ENCODE measurements around the gene CEP120.
"Not testable (repeated sequence)": the region's sequence is repeated elsewhere in the genome, so short reads cannot be mapped to it uniquely, and the experiment has no call there.

The CEP120 gene
- long read RNA-seq, partial matches to known transcripts, result 3 of 7 reads
- long read RNA-seq, other reads (novel, unspliced or antisense), result 4 of 7 reads

DNA sequence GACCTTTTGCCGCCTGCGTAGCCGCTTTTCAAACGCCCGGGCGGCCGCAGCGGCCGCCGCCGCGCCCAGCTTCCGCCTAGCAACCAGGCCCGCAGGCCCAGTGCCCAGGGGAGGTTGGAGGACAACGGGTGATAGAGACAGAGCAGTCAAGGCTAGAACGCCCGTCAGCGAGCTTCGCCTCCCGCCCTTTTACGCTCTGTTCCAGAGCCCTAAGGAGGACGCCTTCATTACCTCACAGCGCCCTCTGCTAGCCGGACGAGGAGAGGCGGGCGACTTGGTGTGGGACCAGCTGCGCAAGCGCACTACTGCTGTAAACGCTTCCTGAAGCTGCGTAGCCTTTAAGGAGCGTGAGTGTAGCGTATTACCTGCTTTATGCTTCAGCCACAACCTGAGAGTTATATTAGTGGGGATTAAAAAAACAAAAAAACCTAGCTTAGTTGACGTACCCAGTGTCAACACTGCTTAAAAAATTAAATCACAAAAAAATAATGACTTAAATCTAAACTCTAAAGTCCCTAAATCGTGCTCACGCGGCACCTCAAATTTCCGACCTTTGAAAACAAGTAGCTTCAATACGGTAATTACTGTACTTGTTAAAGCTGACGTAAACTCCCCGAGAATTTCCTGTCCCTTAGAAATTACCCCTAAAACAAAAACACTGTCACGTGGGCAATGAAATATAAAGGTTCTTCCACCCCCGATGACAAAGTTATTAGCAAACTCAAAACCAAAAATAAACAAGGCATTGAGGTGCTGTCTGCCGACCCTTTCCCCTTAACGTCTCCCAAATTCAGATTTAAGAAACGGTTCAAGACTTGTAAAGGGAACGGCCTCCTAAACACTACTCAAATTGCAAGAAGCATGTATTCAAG lies at the start of gene CEP120:
TSS of gene CEP120 (minus strand) at position 126 of the 872 bp plus-strand sequence. CDS start 405 bp downstream, outside the sequence.
- H3K27ac ChIP-seq (replicated peaks), result peak within 1 kb of the TSS; percentile 91
- TF ChIP-seq, protein P1, sequence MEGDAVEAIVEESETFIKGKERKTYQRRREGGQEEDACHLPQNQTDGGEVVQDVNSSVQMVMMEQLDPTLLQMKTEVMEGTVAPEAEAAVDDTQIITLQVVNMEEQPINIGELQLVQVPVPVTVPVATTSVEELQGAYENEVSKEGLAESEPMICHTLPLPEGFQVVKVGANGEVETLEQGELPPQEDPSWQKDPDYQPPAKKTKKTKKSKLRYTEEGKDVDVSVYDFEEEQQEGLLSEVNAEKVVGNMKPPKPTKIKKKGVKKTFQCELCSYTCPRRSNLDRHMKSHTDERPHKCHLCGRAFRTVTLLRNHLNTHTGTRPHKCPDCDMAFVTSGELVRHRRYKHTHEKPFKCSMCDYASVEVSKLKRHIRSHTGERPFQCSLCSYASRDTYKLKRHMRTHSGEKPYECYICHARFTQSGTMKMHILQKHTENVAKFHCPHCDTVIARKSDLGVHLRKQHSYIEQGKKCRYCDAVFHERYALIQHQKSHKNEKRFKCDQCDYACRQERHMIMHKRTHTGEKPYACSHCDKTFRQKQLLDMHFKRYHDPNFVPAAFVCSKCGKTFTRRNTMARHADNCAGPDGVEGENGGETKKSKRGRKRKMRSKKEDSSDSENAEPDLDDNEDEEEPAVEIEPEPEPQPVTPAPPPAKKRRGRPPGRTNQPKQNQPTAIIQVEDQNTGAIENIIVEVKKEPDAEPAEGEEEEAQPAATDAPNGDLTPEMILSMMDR (IDR thresholded peaks at IDR 0.05; ENCODE audit: insufficient read depth, low read length), result peak; percentile 61
- TF ChIP-seq, protein P2, sequence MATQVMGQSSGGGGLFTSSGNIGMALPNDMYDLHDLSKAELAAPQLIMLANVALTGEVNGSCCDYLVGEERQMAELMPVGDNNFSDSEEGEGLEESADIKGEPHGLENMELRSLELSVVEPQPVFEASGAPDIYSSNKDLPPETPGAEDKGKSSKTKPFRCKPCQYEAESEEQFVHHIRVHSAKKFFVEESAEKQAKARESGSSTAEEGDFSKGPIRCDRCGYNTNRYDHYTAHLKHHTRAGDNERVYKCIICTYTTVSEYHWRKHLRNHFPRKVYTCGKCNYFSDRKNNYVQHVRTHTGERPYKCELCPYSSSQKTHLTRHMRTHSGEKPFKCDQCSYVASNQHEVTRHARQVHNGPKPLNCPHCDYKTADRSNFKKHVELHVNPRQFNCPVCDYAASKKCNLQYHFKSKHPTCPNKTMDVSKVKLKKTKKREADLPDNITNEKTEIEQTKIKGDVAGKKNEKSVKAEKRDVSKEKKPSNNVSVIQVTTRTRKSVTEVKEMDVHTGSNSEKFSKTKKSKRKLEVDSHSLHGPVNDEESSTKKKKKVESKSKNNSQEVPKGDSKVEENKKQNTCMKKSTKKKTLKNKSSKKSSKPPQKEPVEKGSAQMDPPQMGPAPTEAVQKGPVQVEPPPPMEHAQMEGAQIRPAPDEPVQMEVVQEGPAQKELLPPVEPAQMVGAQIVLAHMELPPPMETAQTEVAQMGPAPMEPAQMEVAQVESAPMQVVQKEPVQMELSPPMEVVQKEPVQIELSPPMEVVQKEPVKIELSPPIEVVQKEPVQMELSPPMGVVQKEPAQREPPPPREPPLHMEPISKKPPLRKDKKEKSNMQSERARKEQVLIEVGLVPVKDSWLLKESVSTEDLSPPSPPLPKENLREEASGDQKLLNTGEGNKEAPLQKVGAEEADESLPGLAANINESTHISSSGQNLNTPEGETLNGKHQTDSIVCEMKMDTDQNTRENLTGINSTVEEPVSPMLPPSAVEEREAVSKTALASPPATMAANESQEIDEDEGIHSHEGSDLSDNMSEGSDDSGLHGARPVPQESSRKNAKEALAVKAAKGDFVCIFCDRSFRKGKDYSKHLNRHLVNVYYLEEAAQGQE (IDR thresholded peaks at IDR 0.05; ENCODE audit: insufficient replicate concordance, low read depth), result no peak
- TF ChIP-seq POLR2AphosphoS5 (IDR thresholded peaks at IDR 0.05; ENCODE audit: low read depth), result peak; percentile 25; the same call in 1 of the 2 replicates
- DNase-seq (ENCODE audit: low read depth in 1 of 2, low spot score in 1 of 2), result peak; percentile 85 to 95
- peak within 1 kb of the TSS; percentile 69 for H3K4me3 ChIP-seq (replicated peaks; ENCODE audit: insufficient read depth, low read length)
- no peaks in the 10 kb centered on the region for H3K27me3 ChIP-seq (ENCODE audit: insufficient read depth, poor library complexity, severe bottlenecking)

DNA sequence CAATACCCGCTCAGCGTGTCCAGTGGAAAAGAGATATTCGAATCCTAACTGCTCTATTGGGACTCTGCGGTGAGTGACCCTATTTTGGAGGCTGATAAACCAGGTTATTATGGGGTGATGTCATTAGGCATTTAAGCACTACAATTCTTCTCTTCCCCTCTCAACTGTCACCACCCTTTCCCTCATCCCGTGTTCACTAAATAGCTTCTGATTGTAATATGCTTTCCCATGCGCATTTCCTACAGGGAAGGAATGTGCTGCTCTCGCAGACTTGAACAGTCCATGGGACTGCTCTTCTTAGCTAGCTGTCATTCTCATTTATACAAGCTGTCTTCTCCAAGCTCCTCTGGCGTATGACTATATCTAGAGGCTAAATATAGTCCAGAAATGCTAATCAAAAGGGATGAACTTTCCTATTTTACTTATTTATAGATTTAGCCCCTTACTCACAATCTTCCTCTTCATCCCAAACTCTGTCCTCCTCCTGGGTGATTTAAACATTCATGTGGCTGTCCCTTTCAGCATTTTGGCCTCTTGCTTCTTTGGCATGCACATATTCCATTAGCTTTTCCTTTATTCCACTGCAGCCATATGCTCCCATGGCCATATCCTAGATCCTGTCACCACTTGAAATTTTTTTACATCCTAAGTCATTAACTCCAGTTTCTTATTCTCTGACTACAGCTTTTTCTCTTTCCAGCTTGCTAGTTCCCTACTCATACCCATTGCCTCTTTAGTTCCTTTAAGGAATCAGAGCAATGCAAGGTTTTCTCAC lies 49.1 kb upstream of the CEP120 start:
- no peak overlapping the region for H3K27ac ChIP-seq (replicated peaks)
- H3K4me3 ChIP-seq (replicated peaks; ENCODE audit: insufficient read depth, low read length), result no peak overlapping the region
- DNase-seq (ENCODE audit: low read depth in 1 of 2, low spot score in 1 of 2), result no peak
- no peaks in the 10 kb centered on the region for H3K27me3 ChIP-seq (ENCODE audit: insufficient read depth, poor library complexity, severe bottlenecking)
- no peak for TF ChIP-seq POLR2AphosphoS5 (IDR thresholded peaks at IDR 0.05; ENCODE audit: low read depth)
- no peak for TF ChIP-seq SPI1 (IDR thresholded peaks at IDR 0.05; ENCODE audit: borderline replicate concordance, low read depth)
- no peak for TF ChIP-seq GABPA (IDR thresholded peaks at IDR 0.05; ENCODE audit: low read depth)
- TF ChIP-seq, protein P1 (IDR thresholded peaks at IDR 0.05; ENCODE audit: insufficient read depth, low read length), result no peak
- TF ChIP-seq, protein P2 (IDR thresholded peaks at IDR 0.05; ENCODE audit: insufficient replicate concordance, low read depth), result no peak

DNA sequence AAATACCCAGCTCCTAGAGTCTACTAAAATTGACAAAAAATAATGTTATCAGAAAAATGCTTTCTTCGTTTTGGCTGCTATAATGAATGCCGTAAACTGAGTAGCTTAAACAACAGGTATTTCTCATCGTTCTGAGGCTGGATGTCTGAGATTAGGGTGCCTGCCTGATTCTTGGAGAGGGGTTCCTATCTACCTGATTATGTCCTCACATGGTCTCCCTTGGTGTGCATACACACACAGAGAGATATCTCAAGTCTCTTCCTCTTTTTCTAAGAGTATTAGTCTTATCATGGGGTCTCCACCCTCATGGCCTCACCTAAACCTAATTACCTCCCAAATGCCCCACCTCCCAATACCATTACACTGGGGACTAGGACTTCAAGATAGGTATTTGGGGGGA lies 48.2 kb upstream of the CEP120 start:
- Histone ChIP-seq H3K27ac (replicated peaks) (no peak overlapping the region), H3K4me3 (replicated peaks; ENCODE audit: insufficient read depth, low read length) (no peak overlapping the region), H3K27me3 (ENCODE audit: insufficient read depth, poor library complexity, severe bottlenecking) (no peaks in the 10 kb centered on the region)
- no peak for DNase-seq (ENCODE audit: low read depth in 1 of 2, low spot score in 1 of 2)
- TF ChIP-seq SPI1 (IDR thresholded peaks at IDR 0.05; ENCODE audit: borderline replicate concordance, low read depth) (no peak), GABPA (IDR thresholded peaks at IDR 0.05; ENCODE audit: low read depth) (no peak), POLR2AphosphoS5 (IDR thresholded peaks at IDR 0.05; ENCODE audit: low read depth) (no peak)
- TF ChIP-seq, protein P2 (IDR thresholded peaks at IDR 0.05; ENCODE audit: insufficient replicate concordance, low read depth), result no peak
- TF ChIP-seq, protein P1 (IDR thresholded peaks at IDR 0.05; ENCODE audit: insufficient read depth, low read length), result no peak

DNA sequence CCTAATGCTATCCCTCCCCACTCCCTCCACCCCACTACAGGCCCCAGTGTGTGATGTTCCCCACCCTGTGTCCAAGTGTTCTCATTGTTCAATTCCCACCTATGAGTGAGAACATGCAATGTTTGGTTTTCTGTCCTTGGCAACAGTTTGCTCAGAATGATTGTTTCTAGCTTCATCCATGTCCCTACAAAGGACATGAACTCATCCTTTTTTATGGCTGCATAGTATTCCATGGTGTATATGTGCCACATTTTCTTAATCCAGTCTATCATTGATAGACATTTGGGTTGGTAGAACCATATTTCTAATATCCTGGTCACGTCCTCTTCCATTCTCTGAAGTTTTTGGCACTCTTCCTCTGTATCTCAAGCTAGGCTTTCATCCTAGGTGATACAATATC lies 43.6 kb upstream of the CEP120 start:
- not testable (repeated sequence) for H3K27ac ChIP-seq (replicated peaks); H3K4me3 ChIP-seq (replicated peaks; ENCODE audit: insufficient read depth, low read length); H3K27me3 ChIP-seq (ENCODE audit: insufficient read depth, poor library complexity, severe bottlenecking); DNase-seq (ENCODE audit: low read depth in 1 of 2, low spot score in 1 of 2)

Measured in HL-60 (cell line).